Heart right ventricle (tissue), 16 donors: ENCODE data around the gene TRAF7. TPM values are rescaled to one million over a fixed set of nuclear protein-coding genes. Genes with fewer than 3 reads are reported as not detected.

Experiments used
- ATAC-seq, 8 donors: fragments of 200-7000 bp; cut with Tn5 transposase; one replicate each; pipeline ENCODE4 v1.9.1; 2020; ENCODE audit warnings: mild to moderate bottlenecking in 8 of 8, moderate library complexity in 8 of 8, moderate number of reproducible peaks in 1 of 8
- DNase-seq, 2 donors: peaks; one replicate each; pipeline ENCODE4 v3.0.0-alpha.2; 2020
- H3K27ac ChIP-seq, 10 donors: fragments of 200-600 bp; sonication (generic) in 2 of 10; one replicate each; pipeline versions ENCODE4 v1.5.0 to v1.8.0; 2020 to 2022; ENCODE audit warnings: mild to moderate bottlenecking in 3 of 10
- H3K27me3 ChIP-seq, 7 donors: fragments of 200-600 bp; one replicate each; pipeline ENCODE4 v1.8.0; 2021 to 2022; ENCODE audit warnings: mild to moderate bottlenecking in 2 of 7
- H3K36me3 ChIP-seq, 9 donors: fragments of 200-600 bp; sonication (generic) in 1 of 9; one replicate each; pipeline versions ENCODE4 v1.5.0 to v1.8.0; 2020 to 2022; ENCODE audit warnings: mild to moderate bottlenecking in 2 of 9
- H3K4me1 ChIP-seq, 9 donors: fragments of 200-600 bp; sonication (generic) in 1 of 9; one replicate each; pipeline versions ENCODE4 v1.5.0 to v1.8.0; 2020 to 2022; ENCODE audit warnings: mild to moderate bottlenecking in 4 of 9
- H3K4me3 ChIP-seq, 10 donors: fragments of 200-600 bp; sonication (generic) in 2 of 10; one replicate each; pipeline versions ENCODE4 v1.5.0 to v1.8.0; 2020 to 2022; ENCODE audit warnings: mild to moderate bottlenecking in 7 of 10, moderate library complexity in 2 of 10
- H3K9me3 ChIP-seq, 11 donors: fragments of 200-600 bp in 10 of 11; sonication (generic) in 2 of 11; one replicate each; pipeline versions ENCODE4 v1.5.0 to v1.8.0; 2013 to 2022; ENCODE audit warnings: mild to moderate bottlenecking in 2 of 11, control low read depth in 1 of 11, moderate library complexity in 1 of 11
- CTCF ChIP-seq, 9 donors: fragments of 200-600 bp; sonication (generic) in 2 of 9; IDR thresholded peaks; one replicate each; pipeline versions ENCODE4 v1.5.0 to v1.8.0; 2021 to 2022; ENCODE audit warnings: antibody characterized with exemption in 9 of 9, mild to moderate bottlenecking in 5 of 9, moderate library complexity in 1 of 9
- whole genome bisulfite sequencing, 2 donors: extraction: QIAGEN DNeasy Blood & Tissue Kit; methylation state at CpG; one replicate each; pipeline ENCODE4 v1.1.7; 2013; ENCODE audit warnings: inconsistent platforms in 1 of 2; 5-methylcytosine and 5-hydroxymethylcytosine counted together
- intact Hi-C, 10 donors: fragments of 100-400 bp; cut with DNase I; formaldehyde crosslinking; loops; one replicate each; pipeline versions ENCODE4 v1.11.1 to v1.14.2; 2022
- polyA plus RNA-seq, 2 donors: library from polyadenylated mRNA; stranded (reverse); fragments of 200-250 nt; gene quantifications; one replicate each; pipeline ENCODE4 v1.2.3, GENCODE V29; 2013
- total RNA-seq, 10 donors: library from RNA; stranded (reverse); fragmentation: NEBNext Ultra II Directional in 3 of 10; extraction: Animal tissue kit (Norgen Biotek cat#: 25700) in 3 of 10; gene quantifications; one replicate each; pipeline versions ENCODE4 v1.2.1 to v1.2.4, GENCODE V29; 2021 to 2023
- donor health status: Arrhythmogenic right ventricular cardiomyopathy.
- donor health status: ischemic (EF 13 %, LVEDD 7.1; RV severe dilation, severe dysfunction).
- donor health status: healthy with polysubstance abuse.
- donor health status: DM: no; HTN: yes; CAD: no.
- donor health status: DM: no; HTN: no; CAD: no.
- donor health status: ischemic (EF 25% LVEDD 6.9; RV normal size, moderate dysfunction).
- donor health status: ischemic (EF 25% LVEDD 5.7; RV mildly dilated, moderate dysfunction).
- donor health status: healthy.
- donor health status: DM: yes; HTN: yes; CAD: no.
- donor health status: Ischemic cardiomyopathy.
- donor health status: ischemic (EF 35%, LVEDD 5.7; RV mildly dilated, moderate dysfunction).
- donor health status: nonischemic (EF 11% LVEDD 7.7; RV severe dilation, severe dysfunction).
- donor health status: DM: yes; HTN: yes; CAD: no.
- donor health status: PGD.
- donor health status: ischemic (EF 29% LVEDD 5.4; RV normal size, mild dysfunction).
- donor health status: nonischemic (EF 23%, LVEDD 6.1; RV moderate dilation, normal function).

TRAF7 gene
- total and polyA plus RNA-seq, 12 donors: 14.6 to 44.9 (median 23.8) TPM

GRCh38 chr16:2197765-2198164 is 42.2 kb downstream of the TRAF7 start:
- Histone ChIP-seq H3K27ac (no peak overlapping the region), H3K4me1 (peaks cover 4 to 15% (median 10%) of the 10 kb centered on the region in 9 donors), H3K36me3 (no peaks in the 10 kb centered on the region), H3K27me3 (peaks cover 14 to 59% (median 39%) of the 10 kb centered on the region in 7 donors), H3K4me3 (no peak overlapping the region), H3K9me3 (no peaks in the 10 kb centered on the region)
- DNase-seq (no peak), ATAC-seq (no peak)
- intact Hi-C loops: loop anchor here in 1 of 10 donors (10.0 kb wide), 1 partner anchor 307 kb away; no protein-coding TSS in a partner anchor
- WGBS, 2 donors: 80 to 87% methylated on average over 6 of the region's 6 CpGs
- TF ChIP-seq CTCF (IDR thresholded peaks at IDR 0.05): no peak

GRCh38 chr16:2198283-2198682 is 42.7 kb downstream of the TRAF7 start:
- intact Hi-C loops: loop anchor here in 1 of 10 donors (10.0 kb wide), 1 partner anchor 307 kb away; no protein-coding TSS in a partner anchor
- H3K27me3 ChIP-seq: peaks cover 14 to 59% (median 39%) of the 10 kb centered on the region in 7 donors

DNA sequence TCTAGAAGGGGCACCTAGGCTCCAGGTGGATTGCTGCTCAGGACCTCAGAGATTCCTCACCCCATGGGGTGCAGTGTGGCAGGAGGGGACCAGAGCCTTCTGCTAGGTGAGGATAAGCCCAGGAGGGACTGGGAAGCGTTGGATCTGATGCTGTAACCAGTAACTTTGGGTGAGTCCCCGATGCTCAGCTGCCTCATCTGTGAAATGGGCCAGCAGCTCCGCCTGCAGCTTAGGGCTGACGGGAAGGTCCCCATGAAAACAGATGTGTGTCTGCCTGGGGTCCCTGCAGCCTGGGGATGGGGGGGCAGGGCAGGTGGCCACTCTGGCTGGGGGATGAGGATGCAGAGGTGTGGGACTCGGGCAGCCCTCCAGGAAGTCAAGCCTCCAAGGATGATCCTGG is 43.5 kb downstream of the TRAF7 start:
- TF ChIP-seq CTCF (IDR thresholded peaks at IDR 0.05): no peak
- H3K4me3 ChIP-seq: no peak overlapping the region
- ATAC-seq (no peak), DNase-seq (no peak)
- intact Hi-C loops: loop anchor here in 1 of 10 donors (10.0 kb wide), 1 partner anchor 306 kb away; no protein-coding TSS in a partner anchor
- no peak overlapping the region for H3K27ac ChIP-seq
- H3K9me3 ChIP-seq: no peaks in the 10 kb centered on the region
- H3K36me3 ChIP-seq: no peaks in the 10 kb centered on the region
- 72 to 76% methylated on average over 5 of the region's 5 CpGs for WGBS, 2 donors
- peaks cover 14 to 51% (median 34%) of the 10 kb centered on the region in 7 donors for H3K27me3 ChIP-seq
- peaks cover 4 to 15% (median 10%) of the 10 kb centered on the region in 9 donors for H3K4me1 ChIP-seq

More at GRCh38 chr16:2198283-2198682, 42.7 kb downstream of the TRAF7 start:
- no peak overlapping the region for H3K4me3 ChIP-seq
- no peaks in the 10 kb centered on the region for H3K36me3 ChIP-seq
- no peak for DNase-seq
- H3K27ac ChIP-seq: no peak overlapping the region
- H3K4me1 ChIP-seq: peaks cover 4 to 15% (median 10%) of the 10 kb centered on the region in 9 donors
- WGBS, 2 donors: 62 to 68% methylated on average over 4 of the region's 4 CpGs
- ATAC-seq: no peak
- H3K9me3 ChIP-seq: no peaks in the 10 kb centered on the region
- no peak for TF ChIP-seq CTCF (IDR thresholded peaks at IDR 0.05)

GRCh38 chr16:2199621-2200139 is 44.1 kb downstream of the TRAF7 start:
- no peak for TF ChIP-seq CTCF (IDR thresholded peaks at IDR 0.05)
- WGBS, 2 donors: 67 to 72% methylated on average over 14 of the region's 14 CpGs
- Histone ChIP-seq H3K4me1 (peaks cover 4 to 18% (median 13%) of the 10 kb centered on the region in 9 donors), H3K4me3 (no peak overlapping the region), H3K27ac (no peak overlapping the region), H3K36me3 (no peaks in the 10 kb centered on the region), H3K9me3 (no peaks in the 10 kb centered on the region), H3K27me3 (peaks cover 14 to 45% (median 29%) of the 10 kb centered on the region in 7 donors)
- DNase-seq: no peak
- no peak for ATAC-seq
- intact Hi-C loops: loop anchor here in 1 of 10 donors (10.0 kb wide), 1 partner anchor 305 kb away; no protein-coding TSS in a partner anchor
